K562 (cell line): ENCODE measurements around the gene GSS.

Source experiments
- ARNT ChIP-seq, 2 experiments: fragments of 450-650 bp; IDR thresholded peaks; 2 replicates each; pipeline ENCODE4 v1.6.1; 2016; ENCODE audit warnings: mild to moderate bottlenecking in 1 of 2
- MTA3 ChIP-seq: fragments of 450-650 bp; formaldehyde crosslinking; IDR thresholded peaks from 2 replicates; pipeline ENCODE4 v1.6.1; 2017; ENCODE audit warnings: mild to moderate bottlenecking, borderline replicate concordance
- TF ChIP-seq, protein P1 (sequence below): sonication (generic); formaldehyde crosslinking; IDR thresholded peaks from 2 replicates; pipeline ENCODE4 v1.8.0; 2022; ENCODE audit warnings: mild to moderate bottlenecking, missing genetic modification reagents, borderline replicate concordance

DNA sequence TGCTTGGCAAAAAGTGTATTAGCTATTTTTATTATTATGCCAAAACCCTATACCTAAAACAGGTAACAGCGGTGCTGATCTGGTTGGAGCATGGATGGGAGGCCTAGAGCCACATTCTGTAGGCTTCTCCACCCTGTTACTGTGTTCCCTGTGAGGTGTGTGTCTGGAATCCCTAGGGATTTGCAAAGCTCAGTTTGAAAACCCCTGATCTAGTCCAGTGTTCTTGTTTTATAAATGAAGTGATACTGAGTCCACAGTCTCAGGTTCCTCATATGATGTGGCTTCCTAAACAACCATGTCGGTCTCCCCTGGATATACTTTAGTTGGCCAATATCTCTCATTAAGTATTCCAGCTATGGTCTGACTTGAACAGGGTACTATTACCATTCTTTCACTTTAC, 62.9 kb downstream of the GSS start:
- no peak for TF ChIP-seq ARNT (IDR thresholded peaks at IDR 0.05)
- no peak for TF ChIP-seq MTA3
- TF ChIP-seq, protein P1, sequence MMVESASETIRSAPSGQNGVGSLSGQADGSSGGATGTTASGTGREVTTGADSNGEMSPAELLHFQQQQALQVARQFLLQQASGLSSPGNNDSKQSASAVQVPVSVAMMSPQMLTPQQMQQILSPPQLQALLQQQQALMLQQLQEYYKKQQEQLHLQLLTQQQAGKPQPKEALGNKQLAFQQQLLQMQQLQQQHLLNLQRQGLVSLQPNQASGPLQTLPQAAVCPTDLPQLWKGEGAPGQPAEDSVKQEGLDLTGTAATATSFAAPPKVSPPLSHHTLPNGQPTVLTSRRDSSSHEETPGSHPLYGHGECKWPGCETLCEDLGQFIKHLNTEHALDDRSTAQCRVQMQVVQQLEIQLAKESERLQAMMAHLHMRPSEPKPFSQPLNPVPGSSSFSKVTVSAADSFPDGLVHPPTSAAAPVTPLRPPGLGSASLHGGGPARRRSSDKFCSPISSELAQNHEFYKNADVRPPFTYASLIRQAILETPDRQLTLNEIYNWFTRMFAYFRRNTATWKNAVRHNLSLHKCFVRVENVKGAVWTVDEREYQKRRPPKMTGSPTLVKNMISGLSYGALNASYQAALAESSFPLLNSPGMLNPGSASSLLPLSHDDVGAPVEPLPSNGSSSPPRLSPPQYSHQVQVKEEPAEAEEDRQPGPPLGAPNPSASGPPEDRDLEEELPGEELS = no peak
